Calu3 (cell line): ENCODE data around the gene TMA16. TPM values are rescaled to one million over a fixed set of nuclear protein-coding genes. Genes with fewer than 3 reads are reported as not detected.
"Not testable (repeated sequence)": the region's sequence is repeated elsewhere in the genome, so short reads cannot be mapped to it uniquely, and the experiment has no call there.

Source experiments
- Bru-seq: library from RNA; stranded (reverse); fragments of 400-500 nt; gene quantifications from one replicate; lab custom pipeline; 2021; lab: Mats Ljungman, UMichigan
- BruChase-seq, 2 experiments: library from RNA; stranded (reverse); fragments of 400-500 nt; gene quantifications; one replicate each; lab custom pipeline; 2021; lab: Mats Ljungman, UMichigan
- BruUV-seq: library from RNA; stranded (reverse); fragments of 400-500 nt; replicated peaks from 2 replicates; lab custom pipeline; 2021; lab: Mats Ljungman, UMichigan
- CTCF ChIA-PET: fragments of 300-600 bp; sonication (Branson Sonifier 250); formaldehyde crosslinking; loops from one replicate; lab custom pipeline; 2022; ENCODE audit warnings: antibody characterized with exemption; lab: Charles Lee
- DNase-seq: peaks from one replicate; pipeline ENCODE4 v3.0.0; 2022
- H3K27ac Mint-ChIP-seq: one replicate; pipeline ENCODE4 v1.8.0; 2022; ENCODE audit warnings: mixed read lengths; ENCODE audit not compliant: unreplicated experiment
- H3K27me3 Mint-ChIP-seq: one replicate; pipeline ENCODE4 v1.8.0; 2022; ENCODE audit warnings: mixed read lengths; ENCODE audit not compliant: unreplicated experiment
- H3K36me3 Mint-ChIP-seq: one replicate; pipeline ENCODE4 v1.8.0; 2022; ENCODE audit warnings: mild to moderate bottlenecking, moderate library complexity, mixed read lengths; ENCODE audit not compliant: insufficient read depth, unreplicated experiment
- H3K4me1 Mint-ChIP-seq: one replicate; pipeline ENCODE4 v1.8.0; 2022; ENCODE audit warnings: mild to moderate bottlenecking, low read depth, mixed read lengths; ENCODE audit not compliant: unreplicated experiment
- H3K4me3 Mint-ChIP-seq: one replicate; pipeline ENCODE4 v1.8.0; 2022; ENCODE audit warnings: mild to moderate bottlenecking, low read depth, moderate library complexity, mixed read lengths; ENCODE audit not compliant: unreplicated experiment
- H3K9me3 Mint-ChIP-seq: one replicate; pipeline ENCODE4 v1.8.0; 2022; ENCODE audit warnings: low read depth, mixed read lengths; ENCODE audit not compliant: unreplicated experiment
- CTCF ChIP-seq: fragments of 200-600 bp; IDR thresholded peaks from one replicate; pipeline ENCODE4 v1.8.0; 2022; ENCODE audit warnings: antibody characterized with exemption; ENCODE audit not compliant: unreplicated experiment
- intact Hi-C: fragments of 100-400 bp; cut with micrococcal nuclease; formaldehyde crosslinking; loops from one replicate; pipeline ENCODE4 v1.10.0; 2022; ENCODE audit not compliant: unreplicated experiment
- long read RNA-seq: library from polyadenylated mRNA; stranded (forward); transcript quantifications from one replicate; pipeline ENCODE4 v2.0.0, GENCODE V29; 2022
- total RNA-seq: library from RNA; stranded (reverse); gene quantifications from 2 replicates; pipeline ENCODE4 v1.2.3, GENCODE V29; 2022

TMA16 gene
- total RNA-seq (34.5 and 44.1 TPM in 2 replicates), Bru-seq, nascent RNA (percentile 92 among the genes with signal in this experiment), BruChase-seq, experiment 1, labeled RNA remaining after a 6-hour chase (percentile 74 among the genes with signal in this experiment), BruChase-seq, experiment 2, labeled RNA remaining after a 2-hour chase (percentile 78 among the genes with signal in this experiment)
- long read RNA-seq, transcript TMA16-201 (7 exons, 1,978 nt), result major isoform, 50 of 62 reads
- long read RNA-seq, transcript TMA16-209 (6 exons, 803 nt), result minor isoform, 6 of 62 reads
- long read RNA-seq, partial matches to known transcripts, result 1 of 62 reads
- long read RNA-seq, other reads (novel, unspliced or antisense), result 5 of 62 reads

DNA sequence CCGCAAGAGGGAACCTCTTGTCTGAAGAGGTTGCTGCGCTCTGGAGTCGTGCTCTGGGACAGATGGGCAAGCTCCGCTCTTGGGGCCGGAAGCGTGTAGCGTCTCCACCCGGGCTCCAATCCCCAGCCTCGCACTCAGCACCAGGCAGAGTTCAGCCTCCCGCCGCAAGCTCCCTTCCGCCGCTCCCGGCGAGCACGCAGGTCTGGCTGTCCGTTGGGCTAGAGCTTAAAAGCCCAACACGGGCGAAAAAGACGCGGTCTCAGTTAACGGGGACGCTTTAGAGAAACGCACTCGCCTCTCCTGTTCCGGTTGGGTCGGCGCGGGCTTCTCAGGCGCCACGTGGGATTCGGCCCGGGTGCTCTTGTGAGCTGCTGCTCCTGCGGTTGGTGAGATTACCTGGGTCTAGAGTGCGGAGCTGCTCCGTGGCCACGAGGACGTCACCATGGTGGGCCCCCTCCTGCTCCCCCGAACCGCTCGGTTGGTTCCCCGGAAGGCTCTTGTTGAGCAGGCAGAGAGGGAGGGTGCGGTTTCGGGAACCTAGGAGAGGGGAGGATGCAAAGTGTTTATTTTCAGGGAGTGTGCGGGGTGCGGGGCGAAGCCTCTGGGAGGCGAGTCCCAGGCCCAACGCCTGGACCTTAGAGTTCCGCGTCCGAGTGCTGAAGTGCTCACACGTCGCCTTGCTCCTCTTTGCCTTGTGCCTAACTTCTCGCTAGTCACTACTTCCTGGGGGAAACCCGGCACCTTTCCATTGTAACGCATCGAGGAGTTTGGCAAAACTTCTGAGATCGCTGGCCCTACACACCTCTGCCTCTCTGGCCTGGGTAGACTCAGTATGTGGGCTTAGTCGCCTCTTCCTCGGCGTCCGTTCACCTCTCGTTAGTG, at the start of gene TMA16:
Gene TMA16 (plus strand): TSS at position 331 of the 882 bp plus-strand sequence. CDS start 112 bp downstream, at position 443.
- Mint-ChIP-seq H3K27ac (peak within 1 kb of the TSS; percentile 99), H3K27me3 (no peaks in the 10 kb centered on the region), H3K36me3 (peaks cover 30% of the 10 kb centered on the region), H3K4me1 (peaks cover 15% of the 10 kb centered on the region), H3K4me3 (peak within 1 kb of the TSS; percentile 99), H3K9me3 (no peaks in the 10 kb centered on the region)
- intact Hi-C loops, result loop anchor here (2.0 to 5.0 kb wide), 5 partner anchors 48 to 332 kb away; partner anchors contain the start of gene NPY1R
- DNase-seq, result peak; percentile 82
- no peak for TF ChIP-seq CTCF
- CTCF ChIA-PET, result interaction anchor here (1.2 kb wide), 2 partner anchors 162 to 997 kb away, joined by 5 to 6 read pairs; partner anchors contain the start of gene NPY1R
- TSS peak; percentile 53 for BruUV-seq

DNA sequence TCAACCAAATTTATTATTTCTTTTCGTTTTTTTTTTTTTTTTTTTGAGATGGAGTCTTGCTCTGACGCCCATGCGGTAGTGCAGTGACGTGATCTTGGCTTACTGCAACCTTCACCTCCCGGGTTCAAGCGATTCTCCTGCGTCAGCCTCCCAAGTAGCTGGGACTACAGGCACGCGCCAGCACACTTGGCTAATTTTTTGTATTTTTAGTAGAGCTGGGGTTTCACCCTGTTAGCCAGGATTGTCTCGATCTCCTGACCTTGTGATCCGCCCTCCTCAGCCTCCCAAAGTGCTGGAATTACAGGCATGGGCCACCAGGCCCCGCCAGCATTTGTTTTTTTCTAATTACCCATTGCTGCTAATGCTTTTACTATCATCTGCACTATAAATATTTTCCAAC, 47.5 kb upstream of the TMA16 start:
- H3K9me3 Mint-ChIP-seq, intact Hi-C loops, CTCF ChIA-PET, BruUV-seq, H3K27ac Mint-ChIP-seq, H3K4me3 Mint-ChIP-seq, H3K4me1 Mint-ChIP-seq, DNase-seq, H3K36me3 Mint-ChIP-seq, H3K27me3 Mint-ChIP-seq: not testable (repeated sequence)

DNA sequence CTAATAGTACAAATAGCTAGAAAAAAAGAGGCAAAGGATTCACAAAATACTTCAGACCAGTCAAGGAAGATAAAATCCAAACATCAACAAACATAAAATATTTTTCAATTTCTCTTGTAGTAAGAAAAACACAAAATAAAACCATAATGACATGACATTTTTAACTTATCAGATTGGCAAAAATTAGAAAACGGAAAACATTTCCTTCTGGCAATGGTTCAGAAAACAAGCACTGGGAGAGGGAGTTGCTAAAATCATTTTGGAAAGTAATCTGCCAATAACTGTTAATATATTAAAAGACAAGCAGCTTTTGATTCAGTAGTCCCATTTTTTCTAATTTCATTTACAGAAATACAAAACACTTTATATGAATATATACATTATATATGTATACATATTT, 47.0 kb upstream of the TMA16 start:
- CTCF ChIA-PET, result no interaction called here
- Mint-ChIP-seq H3K27me3 (no peaks in the 10 kb centered on the region), H3K9me3 (peaks cover under 1% of the 10 kb centered on the region), H3K36me3 (no peaks in the 10 kb centered on the region), H3K4me1 (no peaks in the 10 kb centered on the region), H3K27ac (no peak overlapping the region), H3K4me3 (no peak overlapping the region)
- TF ChIP-seq CTCF, result no peak
- no TSS peak for BruUV-seq
- intact Hi-C loops, result no loop called here
- no peak for DNase-seq

DNA sequence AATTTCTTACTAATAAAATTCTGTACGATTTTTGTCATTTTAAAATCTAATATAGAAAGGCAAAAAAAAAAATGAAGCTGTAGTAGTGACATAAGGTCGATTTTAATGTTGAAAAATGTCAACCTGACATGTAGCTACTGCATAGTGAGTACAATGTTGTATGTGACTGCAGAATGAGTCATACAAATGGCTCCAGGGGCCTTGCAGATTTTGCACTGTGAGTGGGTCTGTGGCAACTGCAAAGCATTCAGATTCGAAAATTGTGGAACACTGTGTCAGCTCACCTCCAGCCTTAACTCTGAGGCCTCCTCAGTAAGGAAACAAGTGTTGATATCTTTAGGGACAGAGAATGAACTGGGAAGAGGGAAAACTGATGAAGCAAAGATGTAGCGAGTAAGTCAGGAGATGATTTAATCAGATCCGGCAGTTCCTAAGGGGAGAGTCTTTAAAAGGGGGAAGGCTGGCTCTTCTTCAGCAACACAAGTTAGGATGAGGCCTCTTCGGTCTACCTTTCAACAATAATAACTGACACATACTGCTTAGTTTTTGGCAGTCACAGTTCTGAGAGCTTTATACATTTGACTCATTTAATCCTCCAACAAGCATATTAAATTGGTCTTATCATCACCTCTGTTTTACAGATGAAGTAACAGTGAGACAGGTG, 45.8 kb upstream of the TMA16 start:
- no peaks in the 10 kb centered on the region for H3K36me3 Mint-ChIP-seq
- no peak for DNase-seq
- no peaks in the 10 kb centered on the region for H3K27me3 Mint-ChIP-seq
- no peaks in the 10 kb centered on the region for H3K4me1 Mint-ChIP-seq
- H3K27ac Mint-ChIP-seq, result no peak overlapping the region
- H3K4me3 Mint-ChIP-seq, result no peak overlapping the region
- intact Hi-C loops, result no loop called here
- no peaks in the 10 kb centered on the region for H3K9me3 Mint-ChIP-seq
- CTCF ChIA-PET, result no interaction called here
- TF ChIP-seq CTCF, result no peak
- no TSS peak for BruUV-seq
